Measurements from ENCODE around the gene ENOSF1.
"Not testable (repeated sequence)": the region's sequence is repeated elsewhere in the genome, so short reads cannot be mapped to it uniquely, and the experiment has no call there.

ENOSF1 gene

GRCh38 chr18:712401-713134, at the start of gene ENOSF1:
TSS of gene ENOSF1 (minus strand) at chr18:712630. CDS start at chr18:712587, 43 bp downstream.
- Histone ChIP-seq H3K27me3 (ENCODE audit: control insufficient read depth, low read length) (peaks cover 15% of the 10 kb centered on the region; the same call in 1 of the 2 replicates), H3K79me2 (ENCODE audit: control insufficient read depth, low read length) (peaks cover 40% of the 10 kb centered on the region), H3K9me3 (ENCODE audit: control insufficient read depth, insufficient read depth, low read length) (no peaks in the 10 kb centered on the region), H3K4me3 (ENCODE audit: low read length) (peak within 1 kb of the TSS; percentile 85), H3K4me1 (ENCODE audit: control insufficient read depth, low read length) (peaks cover 30% of the 10 kb centered on the region), H3K9me2 (replicated peaks; ENCODE audit: control insufficient read depth, low read length) (no peaks in the 10 kb centered on the region), H3F3A (ENCODE audit: control insufficient read depth, insufficient read depth) (no peaks in the 10 kb centered on the region), H3K4me2 (ENCODE audit: low read length) (peak within 1 kb of the TSS; percentile 84), H4K20me1 (ENCODE audit: control insufficient read depth, insufficient read depth, low read depth, low read length) (no peaks in the 10 kb centered on the region), H3K27ac (ENCODE audit: low read depth, low read length) (peak within 1 kb of the TSS; percentile 29), H3K36me3 (ENCODE audit: control insufficient read depth, low read length) (peaks cover 16% of the 10 kb centered on the region)
- no peak for TF ChIP-seq EZH2phosphoT487 (IDR thresholded peaks at IDR 0.05; ENCODE audit: borderline replicate concordance, low read length)
- TF ChIP-seq CTCF (IDR thresholded peaks at IDR 0.05; ENCODE audit: low read depth, low read length, poor library complexity, severe bottlenecking) = peak; percentile 54

- not testable (repeated sequence) for H3K4me2 ChIP-seq (ENCODE audit: low read length); H3K36me3 ChIP-seq (ENCODE audit: control insufficient read depth, low read length); H3K4me3 ChIP-seq (ENCODE audit: low read length); H3K9me3 ChIP-seq (ENCODE audit: control insufficient read depth, insufficient read depth, low read length); H3K27me3 ChIP-seq (ENCODE audit: control insufficient read depth, low read length); H3K4me1 ChIP-seq (ENCODE audit: control insufficient read depth, low read length); H3K27ac ChIP-seq (ENCODE audit: low read depth, low read length); H3F3A ChIP-seq (ENCODE audit: control insufficient read depth, insufficient read depth); H3K79me2 ChIP-seq (ENCODE audit: control insufficient read depth, low read length); H4K20me1 ChIP-seq (ENCODE audit: control insufficient read depth, insufficient read depth, low read depth, low read length); H3K9me2 ChIP-seq (replicated peaks; ENCODE audit: control insufficient read depth, low read length)
Observed at GRCh38 chr18:759864-760263, 47.4 kb upstream of the ENOSF1 start.

DNA sequence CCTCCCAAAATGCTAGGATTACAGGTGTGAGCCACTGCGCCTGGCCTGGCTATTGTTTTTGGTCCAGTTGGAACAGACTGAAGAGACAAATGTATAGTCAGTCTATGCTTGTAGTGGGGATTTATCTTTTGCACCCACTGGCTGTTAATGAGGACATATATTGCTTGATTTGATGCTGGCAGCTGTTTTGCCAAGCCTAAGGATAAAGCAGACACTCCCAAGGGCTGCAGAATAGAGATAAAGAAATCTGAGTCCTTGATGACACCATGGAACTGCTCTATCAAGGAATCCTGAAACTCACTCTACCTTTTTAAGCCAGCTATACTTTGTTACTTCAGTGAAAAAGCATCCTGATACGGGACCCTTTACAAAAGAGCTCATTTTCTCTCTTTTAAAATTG, 43.1 kb upstream of the ENOSF1 start:
- Histone ChIP-seq H3K9me2 (replicated peaks; ENCODE audit: control insufficient read depth, low read length) (no peaks in the 10 kb centered on the region), H3K27ac (ENCODE audit: low read depth, low read length) (no peak overlapping the region), H3K4me1 (ENCODE audit: control insufficient read depth, low read length) (no peaks in the 10 kb centered on the region), H3K79me2 (ENCODE audit: control insufficient read depth, low read length) (no peaks in the 10 kb centered on the region), H3F3A (ENCODE audit: control insufficient read depth, insufficient read depth) (no peaks in the 10 kb centered on the region), H3K4me3 (ENCODE audit: low read length) (no peak overlapping the region), H3K27me3 (ENCODE audit: control insufficient read depth, low read length) (peaks cover 4% of the 10 kb centered on the region; the same call in 1 of the 2 replicates), H3K4me2 (ENCODE audit: low read length) (no peak overlapping the region), H3K9me3 (ENCODE audit: control insufficient read depth, insufficient read depth, low read length) (no peaks in the 10 kb centered on the region), H4K20me1 (ENCODE audit: control insufficient read depth, insufficient read depth, low read depth, low read length) (no peaks in the 10 kb centered on the region), H3K36me3 (ENCODE audit: control insufficient read depth, low read length) (no peaks in the 10 kb centered on the region)
- TF ChIP-seq CTCF (IDR thresholded peaks at IDR 0.05; ENCODE audit: low read depth, low read length, poor library complexity, severe bottlenecking) = no peak
- no peak for TF ChIP-seq EZH2phosphoT487 (IDR thresholded peaks at IDR 0.05; ENCODE audit: borderline replicate concordance, low read length)

DNA sequence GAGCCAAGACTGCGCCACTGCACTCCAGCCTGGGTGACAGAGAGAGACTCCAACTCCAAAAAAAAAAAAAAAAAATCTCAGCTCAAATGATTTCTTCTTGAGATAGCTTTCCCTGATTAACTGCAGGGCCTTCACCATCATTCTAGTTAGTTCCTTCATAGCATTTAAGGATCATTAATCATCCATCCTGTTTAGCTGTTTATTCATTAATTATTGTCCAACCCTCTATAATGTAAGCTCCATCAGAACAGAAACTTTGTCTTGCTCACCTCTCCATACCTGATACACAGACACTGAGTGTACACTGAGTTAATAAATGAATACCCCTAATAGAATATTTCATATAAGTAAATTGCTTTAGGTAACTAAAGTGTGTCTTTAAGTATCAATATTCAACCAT, 42.2 kb upstream of the ENOSF1 start:
- no peaks in the 10 kb centered on the region for H3F3A ChIP-seq (ENCODE audit: control insufficient read depth, insufficient read depth)
- H3K9me2 ChIP-seq (replicated peaks; ENCODE audit: control insufficient read depth, low read length) = no peaks in the 10 kb centered on the region
- TF ChIP-seq EZH2phosphoT487 (IDR thresholded peaks at IDR 0.05; ENCODE audit: borderline replicate concordance, low read length) (no peak), CTCF (IDR thresholded peaks at IDR 0.05; ENCODE audit: low read depth, low read length, poor library complexity, severe bottlenecking) (no peak)
- no peak overlapping the region for H3K27ac ChIP-seq (ENCODE audit: low read depth, low read length)
- H3K36me3 ChIP-seq (ENCODE audit: control insufficient read depth, low read length) = no peaks in the 10 kb centered on the region
- H3K9me3 ChIP-seq (ENCODE audit: control insufficient read depth, insufficient read depth, low read length) = no peaks in the 10 kb centered on the region
- H3K4me1 ChIP-seq (ENCODE audit: control insufficient read depth, low read length) = no peaks in the 10 kb centered on the region
- H4K20me1 ChIP-seq (ENCODE audit: control insufficient read depth, insufficient read depth, low read depth, low read length) = no peaks in the 10 kb centered on the region
- no peaks in the 10 kb centered on the region for H3K79me2 ChIP-seq (ENCODE audit: control insufficient read depth, low read length)
- H3K4me3 ChIP-seq (ENCODE audit: low read length) = no peak overlapping the region
- H3K27me3 ChIP-seq (ENCODE audit: control insufficient read depth, low read length) = peaks cover 4% of the 10 kb centered on the region; the same call in 1 of the 2 replicates
- H3K4me2 ChIP-seq (ENCODE audit: low read length) = no peak overlapping the region

Measured in DOHH2 (cell line).